Tibial artery (tissue), 4 donors: Measurements from ENCODE around the gene CAPNS1.

Source experiments
- DNase-seq, 2 donors: peaks; one replicate each; pipeline ENCODE4 v3.0.0-alpha.2; 2019
- H3K27ac ChIP-seq, 2 donors: fragments of 200-600 bp; sonication (generic) in 1 of 2; 1 replicate in 1 of 2; 2 replicates in 1 of 2; pipeline ENCODE4 v1.5.1; 2018 to 2019; ENCODE audit warnings: mild to moderate bottlenecking in 1 of 2
- H3K27me3 ChIP-seq, 2 donors: fragments of 200-600 bp; sonication (generic) in 1 of 2; one replicate each; pipeline versions ENCODE4 v1.5.1 to v1.6.0; 2016 to 2019
- H3K36me3 ChIP-seq, 3 donors: fragments of 200-600 bp; sonication (generic) in 2 of 3; one replicate each; pipeline ENCODE4 v1.5.1; 2016 to 2019; ENCODE audit warnings: mild to moderate bottlenecking in 2 of 3
- H3K4me1 ChIP-seq, 4 donors: fragments of 200-600 bp; sonication (generic) in 2 of 4; 1 replicate in 3 of 4; 2 replicates in 1 of 4; pipeline ENCODE4 v1.5.1; 2016 to 2019
- H3K4me3 ChIP-seq, 2 donors: fragments of 200-600 bp; sonication (generic) in 1 of 2; 1 replicate in 1 of 2; 2 replicates in 1 of 2; pipeline ENCODE4 v1.5.1; 2018 to 2019; ENCODE audit warnings: mild to moderate bottlenecking in 2 of 2
- H3K9me3 ChIP-seq, 3 donors: fragments of 200-600 bp; sonication (generic) in 1 of 3; one replicate each; pipeline ENCODE4 v1.5.1; 2016 to 2019
- intact Hi-C: fragments of 100-400 bp; cut with DNase I; formaldehyde crosslinking; loops from one replicate; pipeline ENCODE4 v1.15.0; 2023; ENCODE audit warnings: low total_unique reads
- TF ChIP-seq, protein P1 (sequence below), 2 experiments: fragments of 200-600 bp in 1 of 2; fragments of 450-650 bp in 1 of 2; IDR thresholded peaks; one replicate each; pipeline ENCODE4 v1.5.1; 2017 to 2019; ENCODE audit warnings: antibody characterized with exemption in 2 of 2, mild to moderate bottlenecking in 1 of 2, moderate library complexity in 1 of 2

The CAPNS1 gene

DNA sequence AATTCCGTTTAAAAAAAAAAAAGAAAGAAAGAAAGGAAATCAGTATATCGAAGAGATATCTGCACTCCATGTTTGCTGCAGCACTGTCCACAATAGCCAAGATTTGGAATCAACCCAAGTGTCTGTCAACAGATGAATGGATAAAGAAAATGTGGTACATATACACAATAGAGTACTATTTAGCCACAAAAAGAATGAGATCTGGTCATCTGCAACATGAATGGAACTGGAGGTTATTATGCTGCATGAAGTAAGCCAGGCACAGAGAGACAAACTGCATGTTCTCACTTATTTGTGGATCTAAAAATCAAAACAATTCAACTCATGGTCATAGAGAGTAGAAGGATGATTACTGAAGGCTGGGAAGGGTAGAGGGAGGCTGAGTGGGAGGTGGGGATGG lies 58.3 kb downstream of the CAPNS1 start:
- H3K36me3 ChIP-seq = peaks cover 13 to 51% (median 21%) of the 10 kb centered on the region in 3 donors
- intact Hi-C loops = no loop called here
- H3K27me3 ChIP-seq = no peaks in the 10 kb centered on the region

More for the DNA sequence above, 58.3 kb downstream of the CAPNS1 start:
- Histone ChIP-seq H3K9me3 (no peaks in the 10 kb centered on the region), H3K27ac (no peak overlapping the region), H3K4me3 (no peak overlapping the region), H3K4me1 (no peaks in the 10 kb centered on the region)
- DNase-seq = no peak
- TF ChIP-seq, protein P1, sequence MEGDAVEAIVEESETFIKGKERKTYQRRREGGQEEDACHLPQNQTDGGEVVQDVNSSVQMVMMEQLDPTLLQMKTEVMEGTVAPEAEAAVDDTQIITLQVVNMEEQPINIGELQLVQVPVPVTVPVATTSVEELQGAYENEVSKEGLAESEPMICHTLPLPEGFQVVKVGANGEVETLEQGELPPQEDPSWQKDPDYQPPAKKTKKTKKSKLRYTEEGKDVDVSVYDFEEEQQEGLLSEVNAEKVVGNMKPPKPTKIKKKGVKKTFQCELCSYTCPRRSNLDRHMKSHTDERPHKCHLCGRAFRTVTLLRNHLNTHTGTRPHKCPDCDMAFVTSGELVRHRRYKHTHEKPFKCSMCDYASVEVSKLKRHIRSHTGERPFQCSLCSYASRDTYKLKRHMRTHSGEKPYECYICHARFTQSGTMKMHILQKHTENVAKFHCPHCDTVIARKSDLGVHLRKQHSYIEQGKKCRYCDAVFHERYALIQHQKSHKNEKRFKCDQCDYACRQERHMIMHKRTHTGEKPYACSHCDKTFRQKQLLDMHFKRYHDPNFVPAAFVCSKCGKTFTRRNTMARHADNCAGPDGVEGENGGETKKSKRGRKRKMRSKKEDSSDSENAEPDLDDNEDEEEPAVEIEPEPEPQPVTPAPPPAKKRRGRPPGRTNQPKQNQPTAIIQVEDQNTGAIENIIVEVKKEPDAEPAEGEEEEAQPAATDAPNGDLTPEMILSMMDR (IDR thresholded peaks at IDR 0.05) = no peak
